Left lung (tissue), 10 donors: ENCODE measurements around the gene ARHGEF28. TPM values are rescaled to one million over a fixed set of nuclear protein-coding genes. Genes with fewer than 3 reads are reported as not detected.

Experiments
- ATAC-seq: fragments of 200-7000 bp; cut with Tn5 transposase; one replicate; pipeline ENCODE4 v1.9.1; 2020; ENCODE audit warnings: moderate library complexity
- DNase-seq, 4 donors: peaks; one replicate each; pipeline ENCODE4 v3.0.0-alpha.2; 2013 to 2020
- H3K27ac ChIP-seq, 2 donors: fragments of 200-600 bp; sonication (generic) in 1 of 2; one replicate each; pipeline versions ENCODE4 v1.5.0 to v1.8.0; 2020 to 2021
- H3K27me3 ChIP-seq, 2 donors: fragments of 200-600 bp; sonication (generic) in 1 of 2; one replicate each; pipeline versions ENCODE4 v1.5.0 to v1.8.0; 2020 to 2021
- H3K36me3 ChIP-seq, 2 donors: fragments of 200-600 bp; sonication (generic) in 1 of 2; one replicate each; pipeline versions ENCODE4 v1.5.0 to v1.8.0; 2020 to 2021
- H3K4me1 ChIP-seq, 2 donors: fragments of 200-600 bp; one replicate each; pipeline ENCODE4 v1.8.0; 2021
- H3K4me3 ChIP-seq, 2 donors: fragments of 200-600 bp; sonication (generic) in 1 of 2; one replicate each; pipeline versions ENCODE4 v1.5.0 to v1.8.0; 2020 to 2021; ENCODE audit warnings: mild to moderate bottlenecking in 1 of 2
- H3K9me3 ChIP-seq, 2 donors: fragments of 200-600 bp; sonication (generic) in 1 of 2; one replicate each; pipeline versions ENCODE4 v1.5.0 to v1.8.0; 2020 to 2021
- intact Hi-C, 2 donors: fragments of 100-400 bp; cut with DNase I; formaldehyde crosslinking; loops; one replicate each; pipeline versions ENCODE4 v1.11.2 to v1.14.2; 2022
- polyA plus RNA-seq, 6 donors: library from polyadenylated mRNA; unstranded; fragments of 120-200 nt; gene quantifications; one replicate each; pipeline ENCODE4 v1.2.1, GENCODE V29; 2013; ENCODE audit not compliant: insufficient read length in 6 of 6
- total RNA-seq, 2 donors: library from RNA; stranded (reverse); fragmentation: NEBNext Ultra II Directional; extraction: Animal tissue kit (Norgen Biotek cat#: 25700); gene quantifications; one replicate each; pipeline ENCODE4 v1.2.1, GENCODE V29; 2021
- TF ChIP-seq, protein P1 (sequence below), 2 donors: fragments of 200-600 bp; sonication (generic) in 1 of 2; IDR thresholded peaks; one replicate each; pipeline versions ENCODE4 v1.5.0 to v1.8.0; 2021; ENCODE audit warnings: antibody characterized with exemption in 2 of 2
- donor health status: DM: no; HTN: yes; CAD: no.
- donor health status: DM: no; HTN: no; CAD: no.

ARHGEF28 gene
- total and polyA plus RNA-seq, 8 donors = 8.4 to 16.4 (median 10.3) TPM

- no peaks in the 10 kb centered on the region for H3K36me3 ChIP-seq
- H3K4me3 ChIP-seq = no peak overlapping the region
- H3K27ac ChIP-seq = no peak overlapping the region
- intact Hi-C loops = loop anchor here (5.0 to 10.0 kb wide), 2 partner anchors 747 to 755 kb away; no protein-coding TSS in a partner anchor
- TF ChIP-seq, protein P1, sequence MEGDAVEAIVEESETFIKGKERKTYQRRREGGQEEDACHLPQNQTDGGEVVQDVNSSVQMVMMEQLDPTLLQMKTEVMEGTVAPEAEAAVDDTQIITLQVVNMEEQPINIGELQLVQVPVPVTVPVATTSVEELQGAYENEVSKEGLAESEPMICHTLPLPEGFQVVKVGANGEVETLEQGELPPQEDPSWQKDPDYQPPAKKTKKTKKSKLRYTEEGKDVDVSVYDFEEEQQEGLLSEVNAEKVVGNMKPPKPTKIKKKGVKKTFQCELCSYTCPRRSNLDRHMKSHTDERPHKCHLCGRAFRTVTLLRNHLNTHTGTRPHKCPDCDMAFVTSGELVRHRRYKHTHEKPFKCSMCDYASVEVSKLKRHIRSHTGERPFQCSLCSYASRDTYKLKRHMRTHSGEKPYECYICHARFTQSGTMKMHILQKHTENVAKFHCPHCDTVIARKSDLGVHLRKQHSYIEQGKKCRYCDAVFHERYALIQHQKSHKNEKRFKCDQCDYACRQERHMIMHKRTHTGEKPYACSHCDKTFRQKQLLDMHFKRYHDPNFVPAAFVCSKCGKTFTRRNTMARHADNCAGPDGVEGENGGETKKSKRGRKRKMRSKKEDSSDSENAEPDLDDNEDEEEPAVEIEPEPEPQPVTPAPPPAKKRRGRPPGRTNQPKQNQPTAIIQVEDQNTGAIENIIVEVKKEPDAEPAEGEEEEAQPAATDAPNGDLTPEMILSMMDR (IDR thresholded peaks at IDR 0.05) = no peak
- DNase-seq (no peak), ATAC-seq (no peak)
- peaks cover 6% of the 10 kb centered on the region in 2 donors for H3K4me1 ChIP-seq
- H3K27me3 ChIP-seq = no peaks in the 10 kb centered on the region
- no peaks in the 10 kb centered on the region for H3K9me3 ChIP-seq
Measured at GRCh38 chr5:73899916-73900315, 273.9 kb downstream of the ARHGEF28 start.

- DNase-seq (no peak), ATAC-seq (no peak)
- H3K4me3 ChIP-seq = no peak overlapping the region
- TF ChIP-seq, protein P1 (IDR thresholded peaks at IDR 0.05) = no peak
- no peak overlapping the region for H3K27ac ChIP-seq
- intact Hi-C loops = loop anchor here (5.0 to 10.0 kb wide), 2 partner anchors 747 to 754 kb away; no protein-coding TSS in a partner anchor
- H3K36me3 ChIP-seq = no peaks in the 10 kb centered on the region
- peaks cover 6% of the 10 kb centered on the region in 2 donors for H3K4me1 ChIP-seq
- H3K9me3 ChIP-seq = no peaks in the 10 kb centered on the region
- no peaks in the 10 kb centered on the region for H3K27me3 ChIP-seq
Measured at GRCh38 chr5:73900566-73900965, 274.6 kb downstream of the ARHGEF28 start.

- H3K27ac ChIP-seq = no peak overlapping the region
- peaks cover 6% of the 10 kb centered on the region in 2 donors for H3K4me1 ChIP-seq
Measured at GRCh38 chr5:73901043-73901442, 275.0 kb downstream of the ARHGEF28 start.

GRCh38 chr5:73901455-73901854, 275.5 kb downstream of the ARHGEF28 start:
- intact Hi-C loops = loop anchor here (5.0 to 10.0 kb wide), 2 partner anchors 746 to 753 kb away; no protein-coding TSS in a partner anchor
- H3K27ac ChIP-seq = no peak overlapping the region
- no peak overlapping the region for H3K4me3 ChIP-seq
- TF ChIP-seq, protein P1 (IDR thresholded peaks at IDR 0.05) = no peak
- peaks cover 6% of the 10 kb centered on the region in 2 donors for H3K4me1 ChIP-seq
- H3K27me3 ChIP-seq = no peaks in the 10 kb centered on the region
- H3K36me3 ChIP-seq = no peaks in the 10 kb centered on the region
- no peaks in the 10 kb centered on the region for H3K9me3 ChIP-seq
- ATAC-seq = no peak
- DNase-seq = no peak

More at GRCh38 chr5:73901043-73901442, 275.0 kb downstream of the ARHGEF28 start:
- intact Hi-C loops = loop anchor here (5.0 to 10.0 kb wide), 2 partner anchors 746 to 754 kb away; no protein-coding TSS in a partner anchor
- Histone ChIP-seq H3K9me3 (no peaks in the 10 kb centered on the region), H3K27me3 (no peaks in the 10 kb centered on the region), H3K36me3 (no peaks in the 10 kb centered on the region), H3K4me3 (no peak overlapping the region)
- DNase-seq (no peak), ATAC-seq (no peak)
- TF ChIP-seq, protein P1 (IDR thresholded peaks at IDR 0.05) = no peak

DNA sequence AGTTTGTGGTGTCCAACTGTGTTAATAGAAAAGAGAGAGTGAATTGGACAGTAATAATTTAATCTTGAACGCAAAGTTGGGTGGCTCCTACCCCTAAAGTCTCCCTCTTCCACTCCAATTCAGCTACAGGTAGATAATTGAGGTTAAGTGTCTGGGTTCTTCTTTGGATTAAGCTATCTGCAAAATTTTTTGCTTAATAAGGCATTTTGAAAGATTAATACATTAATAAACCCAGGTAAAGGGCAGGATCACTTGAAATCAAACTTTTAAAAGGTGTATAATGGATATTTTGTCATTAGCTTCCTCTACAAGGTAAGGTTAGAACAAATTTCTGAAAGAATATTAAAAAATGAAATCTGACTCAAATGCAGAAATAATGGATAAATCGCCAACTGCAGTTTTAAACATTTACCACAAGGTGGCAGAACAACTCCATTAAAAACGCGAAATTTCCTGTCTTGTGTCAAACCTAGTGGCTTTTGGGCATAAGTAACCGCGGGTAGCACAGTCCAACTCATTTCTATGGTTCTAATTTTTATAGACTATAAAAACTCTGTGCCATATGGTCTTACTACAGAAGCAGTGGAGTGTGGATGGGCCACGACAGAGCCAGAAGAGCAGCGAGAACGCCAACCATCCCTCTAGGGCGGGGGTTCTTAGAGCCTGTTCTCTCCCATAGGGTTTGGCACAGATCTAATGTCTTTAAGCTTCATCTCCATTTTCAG, 276.5 kb downstream of the ARHGEF28 start:
- no peak overlapping the region for H3K4me3 ChIP-seq
- intact Hi-C loops = loop anchor here (5.0 to 10.0 kb wide), 2 partner anchors 745 to 752 kb away; no protein-coding TSS in a partner anchor
- TF ChIP-seq, protein P1 (IDR thresholded peaks at IDR 0.05) = peak; percentile 79 to 84
- no peak overlapping the region for H3K27ac ChIP-seq
- ATAC-seq = peak; percentile 86
- H3K4me1 ChIP-seq = peaks cover 6% of the 10 kb centered on the region in 2 donors
- no peaks in the 10 kb centered on the region for H3K27me3 ChIP-seq
- DNase-seq = peak in 2 of 4 donors; percentile 36 to 73
- H3K9me3 ChIP-seq = no peaks in the 10 kb centered on the region
- no peaks in the 10 kb centered on the region for H3K36me3 ChIP-seq
